ENCODE measurements around the gene NNAT. TPM values are rescaled to one million over a fixed set of nuclear protein-coding genes. Genes with fewer than 3 reads are reported as not detected.

The NNAT gene
- total RNA-seq, 1 donor from 2014 or later = 0.19 TPM

Other genes with a start within 250 kb of the NNAT start
- gene MANBAL, start 231.6 kb upstream of the NNAT start, total RNA-seq = 20.7 TPM
- 6.0 TPM for gene SRC, start 175.1 kb upstream of the NNAT start, total RNA-seq
- gene BLCAP, start 6.6 kb downstream of the NNAT start, total RNA-seq = 92.1 TPM
- gene CTNNBL1, start 172.8 kb downstream of the NNAT start, total RNA-seq = 62.1 TPM